GM18508 (cell line): ENCODE results near the gene SLC25A19.
"Not testable (repeated sequence)": the region's sequence is repeated elsewhere in the genome, so short reads cannot be mapped to it uniquely, and the experiment has no call there.

Experiments used
- ATAC-seq: cut with Tn5 transposase; IDR thresholded peaks from one replicate; pipeline ENCODE4 v1.9.1; 2021; ENCODE audit warnings: moderate number of reproducible peaks; ENCODE audit not compliant: insufficient read depth, unreplicated experiment

SLC25A19 gene

GRCh38 chr17:75307957-75308731 lies 18.9 kb upstream of the SLC25A19 start:
- no peak for ATAC-seq

GRCh38 chr17:75301502-75302206 lies 12.4 kb upstream of the SLC25A19 start:
- no peak for ATAC-seq

- ATAC-seq: no peak
These were observed 11.8 kb upstream of the SLC25A19 start for GRCh38 chr17:75301049-75301448.

GRCh38 chr17:75300280-75300679 lies 11.0 kb upstream of the SLC25A19 start:
- no peak for ATAC-seq

- peak; percentile 57 for ATAC-seq
These were observed 6.2 kb upstream of the SLC25A19 start for GRCh38 chr17:75295201-75296158.

GRCh38 chr17:75292810-75293448 lies 3.7 kb upstream of the SLC25A19 start:
- not testable (repeated sequence) for ATAC-seq

GRCh38 chr17:75289832-75290337 lies 652 bp upstream of the SLC25A19 start:
- ATAC-seq: no peak

GRCh38 chr17:75288770-75289114 lies 491 bp downstream of the SLC25A19 start:
- ATAC-seq: peak; percentile 8

GRCh38 chr17:75288359-75288758 lies 874 bp downstream of the SLC25A19 start:
- no peak for ATAC-seq

GRCh38 chr17:75287221-75287620 lies 2.0 kb downstream of the SLC25A19 start:
- no peak for ATAC-seq

- ATAC-seq: no peak
These were observed 4.1 kb downstream of the SLC25A19 start for GRCh38 chr17:75285123-75285522.

- not testable (repeated sequence) for ATAC-seq
These were observed 9.0 kb downstream of the SLC25A19 start for GRCh38 chr17:75280189-75280588.

GRCh38 chr17:75277664-75278071 lies 11.6 kb downstream of the SLC25A19 start:
- no peak for ATAC-seq

- no peak for ATAC-seq
These were observed 15.1 kb downstream of the SLC25A19 start for GRCh38 chr17:75273977-75274708.

GRCh38 chr17:75272848-75273184 lies 16.4 kb downstream of the SLC25A19 start:
- ATAC-seq: no peak

GRCh38 chr17:75271955-75272847 lies 17.0 kb downstream of the SLC25A19 start:
- no peak for ATAC-seq

GRCh38 chr17:75271233-75271954 lies 17.8 kb downstream of the SLC25A19 start:
- ATAC-seq: no peak

GRCh38 chr17:75270966-75271232 lies 18.3 kb downstream of the SLC25A19 start, which contains the start of gene MIF4GD:
Gene MIF4GD, minus strand, starts transcription at chr17:75271231. Its CDS starts 1,036 bp downstream, at chr17:75270195.
- ATAC-seq: no peak
